Measurements from ENCODE around the gene FAM234B.

DNA sequence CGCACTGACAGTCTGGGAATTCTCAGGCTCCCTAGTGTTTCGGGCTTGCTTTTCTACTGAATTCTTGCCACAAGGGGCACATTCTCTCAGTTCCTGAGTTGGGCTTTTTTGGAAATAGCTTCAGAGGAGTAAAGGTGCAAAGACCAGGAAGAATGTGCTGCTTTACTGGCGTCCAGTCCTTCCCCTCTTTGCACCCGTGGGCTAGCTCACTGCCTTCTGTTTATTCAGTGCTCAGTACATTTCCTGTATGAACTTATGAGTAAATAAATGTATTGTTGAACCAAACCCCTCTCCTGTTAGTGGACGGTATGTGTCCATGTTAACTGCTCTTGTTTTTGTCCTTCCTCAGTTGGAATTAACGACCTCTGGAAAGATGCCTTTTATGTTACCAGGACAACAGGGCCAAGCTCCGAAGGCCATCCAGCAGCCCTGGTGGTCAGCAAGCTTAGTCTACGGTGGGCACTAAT, 35.3 kb downstream of the FAM234B start:
- TF ChIP-seq POLR2A (IDR thresholded peaks at IDR 0.05) (no peak), EP300 (IDR thresholded peaks at IDR 0.05) (no peak), POLR2AphosphoS5 (IDR thresholded peaks at IDR 0.05) (no peak)
- TF ChIP-seq, protein P1, sequence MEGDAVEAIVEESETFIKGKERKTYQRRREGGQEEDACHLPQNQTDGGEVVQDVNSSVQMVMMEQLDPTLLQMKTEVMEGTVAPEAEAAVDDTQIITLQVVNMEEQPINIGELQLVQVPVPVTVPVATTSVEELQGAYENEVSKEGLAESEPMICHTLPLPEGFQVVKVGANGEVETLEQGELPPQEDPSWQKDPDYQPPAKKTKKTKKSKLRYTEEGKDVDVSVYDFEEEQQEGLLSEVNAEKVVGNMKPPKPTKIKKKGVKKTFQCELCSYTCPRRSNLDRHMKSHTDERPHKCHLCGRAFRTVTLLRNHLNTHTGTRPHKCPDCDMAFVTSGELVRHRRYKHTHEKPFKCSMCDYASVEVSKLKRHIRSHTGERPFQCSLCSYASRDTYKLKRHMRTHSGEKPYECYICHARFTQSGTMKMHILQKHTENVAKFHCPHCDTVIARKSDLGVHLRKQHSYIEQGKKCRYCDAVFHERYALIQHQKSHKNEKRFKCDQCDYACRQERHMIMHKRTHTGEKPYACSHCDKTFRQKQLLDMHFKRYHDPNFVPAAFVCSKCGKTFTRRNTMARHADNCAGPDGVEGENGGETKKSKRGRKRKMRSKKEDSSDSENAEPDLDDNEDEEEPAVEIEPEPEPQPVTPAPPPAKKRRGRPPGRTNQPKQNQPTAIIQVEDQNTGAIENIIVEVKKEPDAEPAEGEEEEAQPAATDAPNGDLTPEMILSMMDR (IDR thresholded peaks at IDR 0.05), result no peak
